Spleen (tissue), 7 donors: ENCODE measurements around the gene C7orf57.

Source experiments
- POLR2A ChIP-seq, 3 donors: fragments of 450-650 bp; IDR thresholded peaks; one replicate each; pipeline ENCODE4 v1.5.1; 2017; ENCODE audit warnings: antibody characterized with exemption in 3 of 3, mild to moderate bottlenecking in 1 of 3
- POLR2AphosphoS5 ChIP-seq, 3 donors: sonication (generic); formaldehyde crosslinking; IDR thresholded peaks; one replicate each; pipeline ENCODE4 v1.5.1; 2017; ENCODE audit warnings: antibody characterized with exemption in 3 of 3
- TF ChIP-seq, protein P1 (sequence below), 11 experiments: fragments of 200-600 bp in 7 of 11; fragments of 450-650 bp in 4 of 11; sonication (generic) in 4 of 11; IDR thresholded peaks in 8 of 11; conservative IDR thresholded peaks in 3 of 11; 1 replicate in 7 of 11; 2 replicates in 4 of 11; pipeline versions ENCODE4 v1.4.0 to v1.8.0; 2016 to 2021; ENCODE audit warnings: antibody characterized with exemption in 11 of 11, inconsistent platforms in 4 of 11, mild to moderate bottlenecking in 1 of 11
- donor health status: DM: no; HTN: no; CAD: no; lungs with moderate emphysema.
- donor health status: DM: no; HTN: no; CAD: no.
- donor health status: DM: no; HTN: no; CAD: no.

DNA sequence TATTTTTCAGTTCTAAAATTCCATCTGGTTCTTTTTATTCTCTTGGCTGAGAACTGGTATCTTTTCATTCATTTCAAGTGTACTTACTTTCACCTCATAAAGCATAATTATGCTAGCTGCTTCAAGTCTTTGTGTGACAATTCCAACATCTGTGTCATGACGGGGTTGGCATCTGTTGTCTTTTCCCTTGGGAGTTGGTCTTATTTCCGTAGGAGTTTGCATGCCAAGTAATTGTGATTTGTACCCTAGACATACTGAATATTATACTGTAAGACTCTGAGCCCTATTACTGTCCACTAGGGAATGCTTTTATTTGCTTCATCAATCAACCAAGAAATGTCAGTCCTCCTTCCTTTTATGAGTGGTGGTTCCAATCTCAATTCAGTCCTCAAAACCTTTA, 31.3 kb upstream of the C7orf57 start:
- TF ChIP-seq, protein P1, sequence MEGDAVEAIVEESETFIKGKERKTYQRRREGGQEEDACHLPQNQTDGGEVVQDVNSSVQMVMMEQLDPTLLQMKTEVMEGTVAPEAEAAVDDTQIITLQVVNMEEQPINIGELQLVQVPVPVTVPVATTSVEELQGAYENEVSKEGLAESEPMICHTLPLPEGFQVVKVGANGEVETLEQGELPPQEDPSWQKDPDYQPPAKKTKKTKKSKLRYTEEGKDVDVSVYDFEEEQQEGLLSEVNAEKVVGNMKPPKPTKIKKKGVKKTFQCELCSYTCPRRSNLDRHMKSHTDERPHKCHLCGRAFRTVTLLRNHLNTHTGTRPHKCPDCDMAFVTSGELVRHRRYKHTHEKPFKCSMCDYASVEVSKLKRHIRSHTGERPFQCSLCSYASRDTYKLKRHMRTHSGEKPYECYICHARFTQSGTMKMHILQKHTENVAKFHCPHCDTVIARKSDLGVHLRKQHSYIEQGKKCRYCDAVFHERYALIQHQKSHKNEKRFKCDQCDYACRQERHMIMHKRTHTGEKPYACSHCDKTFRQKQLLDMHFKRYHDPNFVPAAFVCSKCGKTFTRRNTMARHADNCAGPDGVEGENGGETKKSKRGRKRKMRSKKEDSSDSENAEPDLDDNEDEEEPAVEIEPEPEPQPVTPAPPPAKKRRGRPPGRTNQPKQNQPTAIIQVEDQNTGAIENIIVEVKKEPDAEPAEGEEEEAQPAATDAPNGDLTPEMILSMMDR (IDR thresholded peaks at IDR 0.05 in 8 of 11, conservative IDR thresholded peaks at IDR 0.05 in 3 of 11): no peak
- TF ChIP-seq POLR2AphosphoS5 (IDR thresholded peaks at IDR 0.05) (no peak), POLR2A (IDR thresholded peaks at IDR 0.05) (no peak)
